Right lobe of liver (tissue), 4 donors: ENCODE data around the gene UNC13B.
A peak's percentile ranks its signal among the peaks of the same experiment; 100 is the strongest.

Experiments
- POLR2A ChIP-seq: fragments of 450-650 bp; IDR thresholded peaks from one replicate; pipeline ENCODE4 v1.6.1; 2017; ENCODE audit warnings: antibody characterized with exemption, mild to moderate bottlenecking
- TF ChIP-seq, protein P1 (sequence below), 4 donors: fragments of 200-600 bp in 3 of 4; fragments of 450-650 bp in 1 of 4; IDR thresholded peaks; one replicate each; pipeline versions ENCODE4 v1.5.1 to v1.8.0; 2016 to 2022; ENCODE audit warnings: antibody characterized with exemption in 4 of 4, mild to moderate bottlenecking in 2 of 4
- donor health status: DM: no; HTN: no; CAD: no.
- donor health status: DM: no; HTN: no; CAD: no.
- donor health status: DM: no; HTN: yes; CAD: no.

DNA sequence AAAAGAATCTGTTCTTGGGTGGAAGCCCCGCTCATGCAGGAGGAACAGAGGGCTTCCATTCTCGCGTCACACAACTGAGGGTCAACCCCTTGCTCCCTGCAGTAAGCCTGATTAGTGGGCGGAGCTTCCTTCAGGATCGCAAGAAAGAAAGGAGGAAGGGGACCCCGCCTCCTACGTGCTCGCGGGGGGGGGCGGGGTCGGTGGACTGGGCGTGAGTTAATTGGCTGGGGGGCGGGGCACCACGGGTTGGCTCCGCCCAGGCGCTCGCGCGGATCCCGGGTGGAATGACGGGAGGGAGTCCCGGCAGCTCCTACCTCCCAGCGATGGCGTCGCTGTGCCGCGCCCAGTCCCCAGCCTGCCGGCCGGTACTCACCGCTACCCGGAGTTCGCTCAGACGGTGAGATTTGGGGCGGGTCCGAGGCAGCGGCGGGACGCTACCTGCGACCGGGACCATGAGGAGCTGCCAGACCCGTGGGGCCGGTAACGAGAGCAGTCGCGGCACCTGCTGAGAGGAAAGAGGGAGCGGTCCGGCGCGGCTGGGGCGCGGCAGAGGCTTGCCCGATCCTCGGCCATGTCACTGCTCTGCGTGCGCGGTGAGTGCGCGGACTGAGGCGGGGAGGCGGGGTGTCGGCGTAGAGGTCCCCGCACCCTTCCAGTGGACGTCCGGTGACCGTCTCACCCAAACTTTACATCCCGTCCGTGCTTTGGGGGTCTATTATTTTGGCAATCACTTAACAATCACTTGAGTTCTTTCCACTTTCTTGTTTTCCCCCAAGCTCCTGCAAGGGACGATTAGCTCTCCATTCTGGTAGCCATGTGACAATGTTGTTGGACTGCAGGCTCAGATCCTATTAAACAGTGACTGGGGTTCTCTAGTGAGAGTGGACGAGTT, at the start of gene UNC13B:
- TF ChIP-seq POLR2A = peak; percentile 85
- TF ChIP-seq, protein P1, sequence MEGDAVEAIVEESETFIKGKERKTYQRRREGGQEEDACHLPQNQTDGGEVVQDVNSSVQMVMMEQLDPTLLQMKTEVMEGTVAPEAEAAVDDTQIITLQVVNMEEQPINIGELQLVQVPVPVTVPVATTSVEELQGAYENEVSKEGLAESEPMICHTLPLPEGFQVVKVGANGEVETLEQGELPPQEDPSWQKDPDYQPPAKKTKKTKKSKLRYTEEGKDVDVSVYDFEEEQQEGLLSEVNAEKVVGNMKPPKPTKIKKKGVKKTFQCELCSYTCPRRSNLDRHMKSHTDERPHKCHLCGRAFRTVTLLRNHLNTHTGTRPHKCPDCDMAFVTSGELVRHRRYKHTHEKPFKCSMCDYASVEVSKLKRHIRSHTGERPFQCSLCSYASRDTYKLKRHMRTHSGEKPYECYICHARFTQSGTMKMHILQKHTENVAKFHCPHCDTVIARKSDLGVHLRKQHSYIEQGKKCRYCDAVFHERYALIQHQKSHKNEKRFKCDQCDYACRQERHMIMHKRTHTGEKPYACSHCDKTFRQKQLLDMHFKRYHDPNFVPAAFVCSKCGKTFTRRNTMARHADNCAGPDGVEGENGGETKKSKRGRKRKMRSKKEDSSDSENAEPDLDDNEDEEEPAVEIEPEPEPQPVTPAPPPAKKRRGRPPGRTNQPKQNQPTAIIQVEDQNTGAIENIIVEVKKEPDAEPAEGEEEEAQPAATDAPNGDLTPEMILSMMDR (IDR thresholded peaks at IDR 0.05) = peak; percentile 12 to 40 (median 30)
